ENCODE measurements around the gene LARP4B.

Gene LARP4B

GRCh38 chr10:759898-760477 lies 171.5 kb downstream of the LARP4B start:
- DNase-seq, result no peak

Data from activated CD4-positive, CD25-positive, alpha-beta regulatory T cell (primary cell).